GM23248 (cell line): ENCODE data around the gene SLC6A19.

Experiments used
- EZH2 ChIP-seq: fragments of 200-600 bp; sonication (generic); IDR thresholded peaks from 2 replicates; pipeline ENCODE4 v1.6.1; 2018; ENCODE audit warnings: antibody characterized with exemption, mild to moderate bottlenecking; ENCODE audit not compliant: insufficient read depth, poor library complexity, severe bottlenecking
- EZH2phosphoT487 ChIP-seq: fragments of 200-600 bp; sonication (generic); IDR thresholded peaks from 2 replicates; pipeline ENCODE4 v1.6.1; 2018; ENCODE audit warnings: antibody characterized with exemption, moderate library complexity, mild to moderate bottlenecking, low read depth; ENCODE audit not compliant: insufficient read depth

GRCh38 chr5:1162751-1163150 lies 38.6 kb upstream of the SLC6A19 start:
- TF ChIP-seq EZH2 (no peak), EZH2phosphoT487 (no peak)
